ENCODE data around the gene SLC6A8. TPM values are rescaled to one million over a fixed set of nuclear protein-coding genes. Genes with fewer than 3 reads are reported as not detected.
A peak's percentile ranks its signal among the peaks of the same experiment; 100 is the strongest.
"Not testable (repeated sequence)": the region's sequence is repeated elsewhere in the genome, so short reads cannot be mapped to it uniquely, and the experiment has no call there.

SLC6A8 gene
- total and polyA plus RNA-seq, 5 donors from 2014 or later = 0.08 to 3.4 (median 0.28) TPM

- not testable (repeated sequence) for H3K27me3 ChIP-seq (ENCODE audit: control insufficient read depth, insufficient read depth, low read length); H3K4me1 Mint-ChIP-seq
Observed at GRCh38 chrX:153691032-153691827, 3.5 kb downstream of the SLC6A8 start.

DNA sequence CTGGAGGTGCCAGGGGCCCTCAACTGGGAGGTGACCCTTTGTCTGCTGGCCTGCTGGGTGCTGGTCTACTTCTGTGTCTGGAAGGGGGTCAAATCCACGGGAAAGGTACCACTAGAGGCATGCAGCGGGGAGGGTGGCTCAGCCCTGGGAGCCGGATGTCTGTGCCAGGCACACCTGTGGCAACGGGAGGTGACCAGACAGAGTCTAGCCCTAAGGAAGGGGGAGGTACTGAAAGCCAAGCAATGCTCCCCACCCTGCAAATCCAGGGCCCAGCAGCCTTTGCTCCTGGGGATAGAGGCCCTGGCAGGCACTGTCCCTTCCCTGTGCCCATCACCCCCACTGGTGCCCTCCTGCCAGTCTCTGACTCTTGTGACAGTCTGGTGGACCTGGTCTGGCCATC is 4.3 kb downstream of the SLC6A8 start:
- H3K36me3 Mint-ChIP-seq = no peaks in the 10 kb centered on the region
- H3K4me3 Mint-ChIP-seq = no peak overlapping the region
- Histone ChIP-seq H3K27me3 (ENCODE audit: control insufficient read depth, insufficient read depth, low read length) (no peaks in the 10 kb centered on the region), H3K36me3 (ENCODE audit: control insufficient read depth, insufficient read depth, low read length) (no peaks in the 10 kb centered on the region), H3K4me1 (ENCODE audit: control insufficient read depth, insufficient read depth, low read length, poor library complexity, severe bottlenecking) (peaks cover 4% of the 10 kb centered on the region), H3K4me3 (ENCODE audit: low read depth, low read length) (no peak overlapping the region), H3K9me3 (ENCODE audit: control insufficient read depth in 2 of 2, low read length in 2 of 2) (no peaks in the 10 kb centered on the region), H3K27ac (ENCODE audit: insufficient read depth, low read length, poor library complexity, severe bottlenecking) (no peak overlapping the region)
- no peak for DNase-seq
- no peak overlapping the region for H3K27ac Mint-ChIP-seq
- H3K4me1 Mint-ChIP-seq = peaks cover 0 to 2% (median 0%) of the 10 kb centered on the region in 4 donors
- no peaks in the 10 kb centered on the region for H3K9me3 Mint-ChIP-seq
- ATAC-seq (ENCODE audit: low read depth in 2 of 2) = no peak
- peaks cover 8% of the 10 kb centered on the region for H3K27me3 Mint-ChIP-seq

More at GRCh38 chrX:153691032-153691827, 3.5 kb downstream of the SLC6A8 start:
- not testable (repeated sequence) for H3K36me3 ChIP-seq (ENCODE audit: control insufficient read depth, insufficient read depth, low read length); H3K36me3 Mint-ChIP-seq; H3K9me3 ChIP-seq (ENCODE audit: control insufficient read depth in 2 of 2, low read length in 2 of 2); H3K4me1 ChIP-seq (ENCODE audit: control insufficient read depth, insufficient read depth, low read length, poor library complexity, severe bottlenecking); H3K9me3 Mint-ChIP-seq; H3K4me3 ChIP-seq (ENCODE audit: low read depth, low read length); DNase-seq; H3K27ac Mint-ChIP-seq; ATAC-seq (ENCODE audit: low read depth in 2 of 2); H3K27ac ChIP-seq (ENCODE audit: insufficient read depth, low read length, poor library complexity, severe bottlenecking)
- Mint-ChIP-seq H3K4me3 (peak overlapping the region in 1 of 4 donors; percentile 65), H3K27me3 (peaks cover 13% of the 10 kb centered on the region)

DNA sequence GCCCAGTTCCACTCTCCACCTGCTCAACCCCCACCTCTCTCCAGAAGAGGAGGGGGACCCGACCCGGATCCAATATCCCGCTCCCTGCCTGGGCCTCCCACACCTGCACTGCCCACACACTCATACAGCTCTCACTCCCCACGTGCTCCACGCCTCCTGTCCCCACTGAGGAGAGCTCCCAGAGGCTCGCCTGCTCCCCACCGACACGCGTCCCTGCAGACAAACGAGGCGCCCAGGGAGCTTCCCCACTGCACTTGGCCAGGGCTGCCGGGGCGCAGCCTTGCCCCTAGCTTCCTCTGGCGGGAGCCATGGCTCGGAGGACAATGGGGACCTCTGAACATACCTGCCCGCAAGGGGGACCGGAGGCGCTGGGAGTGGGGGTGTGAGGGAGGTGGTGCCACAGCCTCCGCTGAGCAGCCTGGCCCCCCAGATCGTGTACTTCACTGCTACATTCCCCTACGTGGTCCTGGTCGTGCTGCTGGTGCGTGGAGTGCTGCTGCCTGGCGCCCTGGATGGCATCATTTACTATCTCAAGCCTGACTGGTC is 5.0 kb downstream of the SLC6A8 start:
- no peak for DNase-seq
- H3K4me1 Mint-ChIP-seq = peaks cover 0 to 2% (median 0%) of the 10 kb centered on the region in 4 donors
- Histone ChIP-seq H3K4me1 (ENCODE audit: control insufficient read depth, insufficient read depth, low read length, poor library complexity, severe bottlenecking) (no peaks in the 10 kb centered on the region), H3K9me3 (ENCODE audit: control insufficient read depth in 2 of 2, low read length in 2 of 2) (no peaks in the 10 kb centered on the region), H3K4me3 (ENCODE audit: low read depth, low read length) (no peak overlapping the region), H3K36me3 (ENCODE audit: control insufficient read depth, insufficient read depth, low read length) (no peaks in the 10 kb centered on the region), H3K27ac (ENCODE audit: insufficient read depth, low read length, poor library complexity, severe bottlenecking) (no peak overlapping the region), H3K27me3 (ENCODE audit: control insufficient read depth, insufficient read depth, low read length) (no peaks in the 10 kb centered on the region)
- no peak overlapping the region for H3K27ac Mint-ChIP-seq
- H3K36me3 Mint-ChIP-seq = peaks cover 5% of the 10 kb centered on the region
- H3K4me3 Mint-ChIP-seq = no peak overlapping the region
- H3K27me3 Mint-ChIP-seq = peaks cover 8% of the 10 kb centered on the region
- ATAC-seq (ENCODE audit: low read depth in 2 of 2) = no peak
- H3K9me3 Mint-ChIP-seq = no peaks in the 10 kb centered on the region

GRCh38 chrX:153693216-153694086 is 5.7 kb downstream of the SLC6A8 start:
- Mint-ChIP-seq H3K27ac (no peak overlapping the region), H3K9me3 (no peaks in the 10 kb centered on the region), H3K27me3 (peaks cover 8% of the 10 kb centered on the region), H3K4me1 (peaks cover 0 to 2% (median 0%) of the 10 kb centered on the region in 4 donors), H3K36me3 (peaks cover 9% of the 10 kb centered on the region), H3K4me3 (no peak overlapping the region)
- Histone ChIP-seq H3K27me3 (ENCODE audit: control insufficient read depth, insufficient read depth, low read length) (no peaks in the 10 kb centered on the region), H3K4me3 (ENCODE audit: low read depth, low read length) (no peak overlapping the region), H3K36me3 (ENCODE audit: control insufficient read depth, insufficient read depth, low read length) (no peaks in the 10 kb centered on the region), H3K9me3 (ENCODE audit: control insufficient read depth in 2 of 2, low read length in 2 of 2) (no peaks in the 10 kb centered on the region), H3K4me1 (ENCODE audit: control insufficient read depth, insufficient read depth, low read length, poor library complexity, severe bottlenecking) (no peaks in the 10 kb centered on the region), H3K27ac (ENCODE audit: insufficient read depth, low read length, poor library complexity, severe bottlenecking) (no peak overlapping the region)
- DNase-seq = no peak
- no peak for ATAC-seq (ENCODE audit: low read depth in 2 of 2)

- not testable (repeated sequence) for DNase-seq, H3K4me1 Mint-ChIP-seq
Observed at GRCh38 chrX:153694256-153694655, 6.5 kb downstream of the SLC6A8 start.

DNA sequence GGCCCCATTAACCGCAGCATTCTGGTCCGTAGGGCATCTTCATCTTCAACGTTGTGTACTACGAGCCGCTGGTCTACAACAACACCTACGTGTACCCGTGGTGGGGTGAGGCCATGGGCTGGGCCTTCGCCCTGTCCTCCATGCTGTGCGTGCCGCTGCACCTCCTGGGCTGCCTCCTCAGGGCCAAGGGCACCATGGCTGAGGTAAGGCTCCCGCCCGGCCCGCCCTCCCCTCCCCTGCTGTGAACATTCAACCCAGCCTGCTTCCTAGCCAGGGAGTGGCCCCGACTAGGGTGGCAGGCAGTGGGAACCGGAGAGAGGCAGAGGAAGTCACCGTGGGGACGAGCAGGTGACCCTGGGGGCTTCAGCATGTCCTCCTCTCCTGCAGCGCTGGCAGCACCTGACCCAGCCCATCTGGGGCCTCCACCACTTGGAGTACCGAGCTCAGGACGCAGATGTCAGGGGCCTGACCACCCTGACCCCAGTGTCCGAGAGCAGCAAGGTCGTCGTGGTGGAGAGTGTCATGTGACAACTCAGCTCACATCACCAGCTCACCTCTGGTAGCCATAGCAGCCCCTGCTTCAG is 7.1 kb downstream of the SLC6A8 start:
- no peak for DNase-seq
- peaks cover 7% of the 10 kb centered on the region for H3K27me3 Mint-ChIP-seq
- H3K9me3 ChIP-seq (ENCODE audit: control insufficient read depth in 2 of 2, low read length in 2 of 2) = no peaks in the 10 kb centered on the region
- no peak overlapping the region for H3K27ac ChIP-seq (ENCODE audit: insufficient read depth, low read length, poor library complexity, severe bottlenecking)
- H3K4me1 ChIP-seq (ENCODE audit: control insufficient read depth, insufficient read depth, low read length, poor library complexity, severe bottlenecking) = no peaks in the 10 kb centered on the region
- H3K36me3 Mint-ChIP-seq = peaks cover 9% of the 10 kb centered on the region
- H3K4me1 Mint-ChIP-seq = peaks cover 0 to 2% (median under 1%) of the 10 kb centered on the region in 4 donors
- peaks cover 2% of the 10 kb centered on the region for H3K36me3 ChIP-seq (ENCODE audit: control insufficient read depth, insufficient read depth, low read length)
- no peak overlapping the region for H3K4me3 Mint-ChIP-seq
- ATAC-seq (ENCODE audit: low read depth in 2 of 2) = no peak
- no peaks in the 10 kb centered on the region for H3K27me3 ChIP-seq (ENCODE audit: control insufficient read depth, insufficient read depth, low read length)
- H3K4me3 ChIP-seq (ENCODE audit: low read depth, low read length) = no peak overlapping the region
- no peak overlapping the region for H3K27ac Mint-ChIP-seq
- no peaks in the 10 kb centered on the region for H3K9me3 Mint-ChIP-seq

More at GRCh38 chrX:153694256-153694655, 6.5 kb downstream of the SLC6A8 start:
- not testable (repeated sequence) for ATAC-seq (ENCODE audit: low read depth in 2 of 2); H3K4me1 ChIP-seq (ENCODE audit: control insufficient read depth, insufficient read depth, low read length, poor library complexity, severe bottlenecking); H3K36me3 Mint-ChIP-seq; H3K4me3 Mint-ChIP-seq; H3K27ac ChIP-seq (ENCODE audit: insufficient read depth, low read length, poor library complexity, severe bottlenecking); H3K36me3 ChIP-seq (ENCODE audit: control insufficient read depth, insufficient read depth, low read length); H3K27me3 ChIP-seq (ENCODE audit: control insufficient read depth, insufficient read depth, low read length); H3K27ac Mint-ChIP-seq; H3K9me3 ChIP-seq (ENCODE audit: control insufficient read depth in 2 of 2, low read length in 2 of 2); H3K9me3 Mint-ChIP-seq; H3K4me3 ChIP-seq (ENCODE audit: low read depth, low read length); H3K27me3 Mint-ChIP-seq

- peaks cover 6% of the 10 kb centered on the region for H3K36me3 ChIP-seq (ENCODE audit: control insufficient read depth, insufficient read depth, low read length)
- peaks cover 9% of the 10 kb centered on the region for H3K36me3 Mint-ChIP-seq
- peaks cover 2% of the 10 kb centered on the region for H3K27me3 Mint-ChIP-seq
- H3K9me3 Mint-ChIP-seq = no peaks in the 10 kb centered on the region
- H3K9me3 ChIP-seq (ENCODE audit: control insufficient read depth in 2 of 2, low read length in 2 of 2) = no peaks in the 10 kb centered on the region
- H3K27me3 ChIP-seq (ENCODE audit: control insufficient read depth, insufficient read depth, low read length) = no peaks in the 10 kb centered on the region
- no peaks in the 10 kb centered on the region for H3K4me1 ChIP-seq (ENCODE audit: control insufficient read depth, insufficient read depth, low read length, poor library complexity, severe bottlenecking)
- no peak overlapping the region for H3K4me3 Mint-ChIP-seq
- peak overlapping the region in 1 of 3 donors; percentile 20 for H3K27ac Mint-ChIP-seq
- DNase-seq = no peak
- H3K4me1 Mint-ChIP-seq = peaks cover 0 to 2% (median under 1%) of the 10 kb centered on the region in 4 donors
- no peak overlapping the region for H3K4me3 ChIP-seq (ENCODE audit: low read depth, low read length)
- ATAC-seq (ENCODE audit: low read depth in 2 of 2) = no peak
- no peak overlapping the region for H3K27ac ChIP-seq (ENCODE audit: insufficient read depth, low read length, poor library complexity, severe bottlenecking)
Observed at GRCh38 chrX:153696100-153696499, 8.4 kb downstream of the SLC6A8 start.
